Stimulated activated naive CD8-positive, alpha-beta T cell treated with anti-CD3 and anti-CD28 coated beads, Interleukin-15, Interleukin-2, amounts not matched to agents 100 U/mL and 50 U/mL, for 24 hours (primary cell): ENCODE results near the gene CCDC24.

Source experiments
- ATAC-seq: fragments of 150-1000 bp; cut with Tn5 transposase; one replicate; pipeline ENCODE4 v1.10.0; 2021
- DNase-seq: peaks from one replicate; pipeline ENCODE4 v3.0.0; 2021

The CCDC24 gene

GRCh38 chr1:44024903-44025525, 33.6 kb downstream of the CCDC24 start:
- DNase-seq, result no peak
- ATAC-seq, result no peak

- DNase-seq (no peak), ATAC-seq (no peak)
Observed at GRCh38 chr1:44025816-44026215, 34.4 kb downstream of the CCDC24 start.

DNA sequence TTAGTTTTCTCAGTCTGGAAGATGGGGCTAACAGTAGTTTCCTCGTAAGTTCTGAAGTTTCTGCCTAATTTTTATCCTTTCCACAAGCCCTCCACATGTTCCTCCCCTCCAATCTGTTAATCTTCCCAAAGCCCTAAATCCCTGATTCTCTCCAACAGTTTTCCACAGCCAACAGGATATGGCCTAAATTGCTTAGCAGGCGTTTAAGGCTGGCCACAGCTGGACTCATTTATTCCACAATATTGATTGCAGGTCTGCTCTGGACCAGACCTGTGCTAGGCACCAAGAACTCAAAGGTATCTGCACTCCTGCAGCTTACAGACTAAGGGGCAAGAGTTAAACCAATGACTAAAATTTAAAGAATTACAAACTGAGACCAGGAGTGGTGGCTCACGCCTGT, 35.9 kb downstream of the CCDC24 start:
- DNase-seq (no peak), ATAC-seq (no peak)

GRCh38 chr1:44029260-44029910, 38.0 kb downstream of the CCDC24 start:
- ATAC-seq (peak; percentile 42), DNase-seq (no peak)

GRCh38 chr1:44029911-44030604, 38.7 kb downstream of the CCDC24 start:
- DNase-seq (peak; percentile 90), ATAC-seq (peak; percentile 83)

- ATAC-seq, result peak; percentile 31
Observed at GRCh38 chr1:44030605-44031251, 39.3 kb downstream of the CCDC24 start.

DNA sequence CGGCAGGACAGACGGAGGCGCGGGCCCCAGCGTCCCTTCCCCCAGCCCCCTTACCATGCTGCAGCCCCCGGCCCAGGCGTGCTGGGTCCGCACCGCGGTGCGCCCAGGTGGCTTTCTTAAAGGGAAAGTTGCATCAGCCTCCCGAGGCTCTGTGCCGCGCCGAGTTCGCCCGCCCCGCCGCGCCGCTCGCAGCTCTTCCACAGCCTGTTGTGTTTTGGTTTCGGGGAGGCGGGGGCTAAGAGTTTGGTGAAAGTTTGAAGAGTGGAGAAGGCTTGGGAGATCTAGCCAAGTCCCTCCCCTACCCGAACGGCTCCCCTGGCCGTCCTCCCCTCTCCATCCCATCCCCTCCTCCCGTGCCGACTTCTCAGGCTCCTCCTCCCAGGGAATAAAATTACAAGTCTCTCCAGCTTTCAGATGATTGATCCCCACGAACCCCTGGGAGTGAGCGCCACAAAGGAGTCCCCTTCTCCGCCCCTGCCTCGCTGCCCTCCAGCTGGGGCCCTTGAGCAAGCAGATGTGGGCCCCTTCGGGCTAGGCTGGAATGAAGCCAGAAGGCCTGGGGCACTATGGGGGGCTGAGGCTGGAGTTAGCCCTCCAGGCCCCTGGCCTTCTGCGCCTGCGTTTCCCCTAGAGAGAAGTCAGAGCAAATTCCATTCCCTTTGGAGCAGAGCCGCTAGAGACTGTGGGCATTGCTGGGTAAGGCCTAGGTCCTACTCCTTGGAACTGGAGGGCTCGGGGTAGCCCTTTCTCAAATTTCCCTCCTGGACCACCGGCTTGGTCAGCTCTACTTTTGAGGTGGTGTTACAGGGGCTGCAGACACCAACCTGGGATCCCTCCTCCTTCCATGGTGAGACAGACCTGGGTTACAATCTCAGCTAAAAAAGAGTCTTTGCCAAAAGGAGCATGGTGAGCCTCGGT, 40.1 kb downstream of the CCDC24 start, which contains the start of gene SLC6A9:
TSS of gene SLC6A9 (minus strand) at position 211 of the 918 bp plus-strand sequence. CDS start 7,185 bp downstream, outside the sequence.
- peak; percentile 51 for DNase-seq
- ATAC-seq, result peak; percentile 8

More at GRCh38 chr1:44030605-44031251, 39.3 kb downstream of the CCDC24 start:
- peak; percentile 59 for DNase-seq

DNA sequence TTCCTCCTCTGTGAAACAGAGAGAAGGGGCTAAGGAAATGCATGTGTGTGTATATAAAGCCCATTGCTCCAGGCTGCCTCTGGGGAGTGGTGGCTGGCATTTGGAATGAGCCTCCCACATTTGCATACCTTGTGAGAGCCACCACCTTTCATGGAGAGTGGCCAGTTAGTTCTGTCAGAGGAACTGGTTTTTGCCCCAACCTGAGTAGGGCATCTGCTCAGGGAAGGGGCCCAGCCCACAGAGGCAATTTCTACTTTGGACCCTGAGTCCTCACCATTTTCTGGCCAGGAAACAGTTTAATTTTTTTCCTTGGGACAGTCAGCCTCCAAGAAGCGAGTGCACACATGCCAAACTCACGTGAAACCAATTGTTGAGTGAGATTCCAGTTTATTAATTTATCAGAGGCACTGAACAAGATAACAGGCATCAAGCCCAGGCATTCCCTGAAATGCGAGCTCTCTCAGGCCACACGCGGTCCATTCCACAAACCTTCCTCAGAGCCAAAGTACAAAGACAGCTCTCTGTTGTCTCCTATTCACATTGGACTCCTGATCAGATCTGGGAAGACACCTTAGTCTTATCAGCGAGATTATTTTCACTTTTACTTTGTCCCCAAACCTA, 40.9 kb downstream of the CCDC24 start:
- DNase-seq, result no peak
- no peak for ATAC-seq

GRCh38 chr1:44033041-44033575, 41.7 kb downstream of the CCDC24 start:
- DNase-seq, result no peak
- ATAC-seq, result no peak

DNA sequence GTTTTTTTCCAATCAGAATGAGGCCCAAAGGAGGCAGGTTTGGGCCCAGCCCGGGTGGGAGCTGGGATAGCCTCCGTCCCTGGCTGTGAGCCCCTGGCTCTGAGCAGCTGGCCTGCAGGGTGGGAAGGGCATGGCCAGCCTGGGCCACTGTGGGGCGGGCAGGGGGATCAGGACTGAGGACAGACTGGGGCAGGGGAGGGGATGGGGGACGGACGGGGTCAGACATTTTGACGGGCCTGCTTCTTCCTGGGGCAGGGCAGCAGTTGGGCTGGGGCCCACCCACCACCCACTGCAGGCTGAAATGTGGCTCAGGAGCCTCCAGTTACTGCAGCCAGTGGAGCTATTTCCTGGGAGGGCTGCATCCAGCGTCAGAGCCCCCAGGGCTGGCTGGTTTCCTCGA, 42.4 kb downstream of the CCDC24 start:
- ATAC-seq, result no peak
- DNase-seq, result no peak

GRCh38 chr1:44034423-44034822, 43.0 kb downstream of the CCDC24 start:
- no peak for DNase-seq

DNA sequence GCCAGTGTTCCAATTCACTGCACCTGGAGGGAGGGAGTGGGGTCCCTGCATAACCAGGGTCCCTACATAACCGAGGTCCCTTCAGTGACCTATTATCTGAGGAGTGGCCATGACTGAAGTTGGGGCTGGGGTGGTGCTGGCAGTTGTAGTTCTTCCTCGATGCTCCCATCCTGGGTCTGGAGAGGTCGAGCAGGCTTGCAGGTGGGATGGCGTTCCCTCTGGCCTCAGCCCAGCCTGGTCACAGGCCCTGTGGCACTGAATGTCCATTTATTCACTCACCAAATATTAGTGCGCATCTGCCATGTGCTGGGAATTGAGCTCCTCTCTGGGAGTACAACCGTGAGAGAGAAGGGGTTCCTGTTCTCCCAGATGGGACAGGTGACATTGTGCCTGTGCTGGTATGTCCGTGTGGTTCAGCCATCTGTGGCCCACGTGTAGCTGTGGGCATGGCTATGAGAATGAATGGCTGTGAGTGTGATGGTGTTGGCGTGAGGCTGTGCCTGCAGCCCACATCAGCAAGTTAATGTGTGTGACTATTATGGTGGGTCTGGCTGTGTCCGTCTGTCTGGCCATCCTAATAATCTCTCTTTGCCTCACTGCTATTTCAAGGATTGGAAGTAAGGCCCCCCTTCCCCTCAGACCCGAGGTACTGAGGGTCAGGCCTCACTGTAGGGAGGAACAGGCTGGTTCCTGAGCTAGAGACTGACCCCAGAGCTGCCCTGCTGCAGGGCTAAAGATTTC, 43.7 kb downstream of the CCDC24 start:
- ATAC-seq, result no peak
- DNase-seq, result no peak

More at GRCh38 chr1:44034423-44034822, 43.0 kb downstream of the CCDC24 start:
- ATAC-seq, result no peak

GRCh38 chr1:44035726-44036408, 44.5 kb downstream of the CCDC24 start:
- ATAC-seq, result no peak
- DNase-seq, result no peak

GRCh38 chr1:44036409-44037139, 45.2 kb downstream of the CCDC24 start:
- peak; percentile 74 for DNase-seq
- peak; percentile 58 for ATAC-seq

- no peak for ATAC-seq
- DNase-seq, result no peak
Observed at GRCh38 chr1:44037154-44037553, 45.8 kb downstream of the CCDC24 start.

DNA sequence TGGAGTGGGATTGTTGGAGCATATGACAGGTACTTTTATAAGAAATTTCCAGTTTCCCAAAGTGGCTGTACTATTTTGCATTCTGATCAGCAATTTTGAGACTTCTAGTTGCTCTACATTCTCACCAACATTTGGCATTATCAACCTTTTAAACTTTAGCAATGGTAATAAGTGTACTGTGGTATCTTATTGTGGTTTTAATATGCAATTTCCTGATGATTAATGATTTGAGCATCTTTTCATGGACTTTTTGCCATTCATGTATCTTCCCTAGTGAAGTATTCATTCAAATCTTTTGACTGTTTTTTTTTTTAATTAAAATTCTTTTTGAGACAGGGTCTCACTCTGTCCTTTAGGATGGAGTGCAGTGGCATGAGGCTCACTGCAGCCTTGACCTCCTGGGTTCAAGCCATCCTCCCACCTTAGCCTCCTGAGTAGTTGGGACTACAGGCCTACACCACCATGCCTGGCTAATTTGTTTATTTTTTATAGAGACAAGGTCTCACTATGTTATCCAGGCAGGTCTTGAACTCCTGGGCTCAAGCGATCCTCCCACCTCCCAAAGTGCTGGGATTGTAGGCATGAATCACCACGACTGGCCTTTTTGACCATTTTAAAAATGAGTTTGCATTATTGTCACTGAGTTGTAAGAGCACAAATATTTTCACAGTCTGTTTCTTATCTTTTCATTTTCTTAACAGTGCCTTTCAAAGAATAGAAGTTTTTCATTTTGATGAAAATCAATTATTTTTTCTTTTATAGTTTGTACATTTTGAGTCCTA, 47.7 kb downstream of the CCDC24 start:
- DNase-seq, result no peak
- no peak for ATAC-seq

DNA sequence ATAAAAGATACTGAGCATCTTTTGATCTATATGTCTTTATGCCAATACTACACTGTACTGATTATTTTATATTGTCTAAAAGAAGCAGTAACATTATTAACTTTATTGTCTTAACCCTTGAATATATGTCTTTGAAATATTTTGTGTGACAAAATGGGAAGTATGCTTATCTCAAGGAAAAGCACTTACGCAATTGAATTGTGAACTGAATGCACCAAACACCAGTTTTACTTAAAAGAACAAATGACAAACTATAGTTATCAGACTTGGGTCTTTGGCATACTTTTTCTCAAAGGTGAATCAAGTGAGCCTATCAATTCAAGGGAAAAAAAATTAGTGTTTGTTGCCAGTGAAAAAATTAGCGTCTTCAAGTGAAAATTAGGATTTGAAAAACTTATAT, 49.0 kb downstream of the CCDC24 start:
- no peak for ATAC-seq
- no peak for DNase-seq

DNA sequence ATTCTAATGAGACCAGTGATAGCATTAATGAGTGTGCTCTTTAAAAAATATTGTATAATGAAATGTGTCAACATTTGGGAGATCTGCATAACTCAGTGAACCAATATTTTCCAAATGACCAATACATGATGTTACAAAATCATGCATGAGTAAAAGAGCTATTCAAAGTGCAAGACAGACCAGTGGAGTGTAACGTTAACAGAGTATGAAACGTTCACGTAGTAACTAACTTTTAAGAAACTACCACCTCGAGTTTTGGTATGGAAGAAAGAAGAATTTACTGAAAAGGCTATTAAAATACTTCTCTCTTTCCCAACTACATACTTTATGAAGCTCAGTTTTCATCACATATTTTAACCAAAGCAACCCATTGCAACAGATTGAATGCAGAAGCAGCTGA, 49.4 kb downstream of the CCDC24 start:
- ATAC-seq (no peak), DNase-seq (no peak)
